GM21367 (cell line): ENCODE measurements around the gene TANGO2.

Experiments used
- ATAC-seq: cut with Tn5 transposase; IDR thresholded peaks from one replicate; pipeline ENCODE4 v1.9.1; 2021; ENCODE audit not compliant: unreplicated experiment

TANGO2 gene

GRCh38 chr22:20096574-20097420 is 75.9 kb downstream of the TANGO2 start:
- ATAC-seq: no peak

DNA sequence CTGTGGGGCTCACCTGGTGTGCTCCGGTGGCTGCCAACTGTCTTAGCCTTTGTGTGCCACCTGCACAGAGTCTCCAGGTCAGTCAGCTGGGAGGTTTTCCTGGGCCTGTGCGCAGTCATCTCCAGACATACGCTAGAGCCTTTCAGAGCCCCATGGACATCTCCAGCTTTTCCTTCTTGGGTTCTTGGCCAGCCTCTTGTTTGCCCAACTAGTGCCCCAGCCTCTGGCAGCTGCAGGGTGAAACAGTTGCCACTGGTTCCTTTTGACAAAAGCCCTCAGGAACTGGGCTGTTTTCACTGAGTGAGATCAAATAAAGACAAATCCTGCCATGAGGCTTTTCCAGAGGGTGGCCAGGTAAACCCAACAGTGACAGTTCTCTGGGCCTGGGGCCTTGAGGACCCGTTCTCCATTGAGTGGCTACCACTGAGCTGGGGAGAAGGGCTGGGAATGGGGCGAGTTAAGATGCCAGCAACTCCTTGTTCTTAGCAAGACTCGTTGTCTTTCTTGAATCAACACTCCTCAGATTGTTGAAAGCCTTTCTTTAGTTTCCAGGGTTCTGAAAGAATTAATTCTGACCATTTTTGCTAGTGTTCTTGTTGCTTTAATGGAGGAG is 78.3 kb downstream of the TANGO2 start:
- no peak for ATAC-seq

- no peak for ATAC-seq
These were observed 80.7 kb downstream of the TANGO2 start for GRCh38 chr22:20101638-20102037.

DNA sequence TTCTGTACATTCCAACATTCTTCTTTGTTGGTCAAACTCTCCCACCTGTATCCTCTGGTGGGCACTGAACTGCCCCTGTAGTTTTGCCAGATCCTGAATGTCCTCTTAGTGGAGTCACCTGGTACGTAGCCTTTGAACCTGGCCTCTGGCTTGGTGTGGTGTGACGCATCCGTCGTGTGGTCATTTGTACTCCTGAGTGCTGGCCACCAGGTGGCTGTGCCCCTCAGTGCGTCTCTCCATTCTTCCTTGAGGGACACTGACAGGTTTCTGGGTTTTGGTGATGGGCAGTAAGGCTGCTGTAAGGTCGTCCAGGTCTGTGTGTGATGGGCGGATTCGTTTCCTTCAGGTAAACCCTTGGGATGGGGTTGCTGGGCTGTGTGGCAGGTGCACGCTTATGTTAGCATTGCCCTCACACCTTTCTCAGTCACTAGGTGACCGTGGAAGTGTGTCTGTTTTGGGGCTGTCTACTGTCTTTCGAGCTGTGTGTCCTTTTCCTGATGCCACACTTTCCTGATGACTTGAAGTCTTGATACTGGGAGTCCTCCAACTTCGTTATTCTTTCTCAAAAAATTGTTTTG is 81.4 kb downstream of the TANGO2 start:
- ATAC-seq: no peak

DNA sequence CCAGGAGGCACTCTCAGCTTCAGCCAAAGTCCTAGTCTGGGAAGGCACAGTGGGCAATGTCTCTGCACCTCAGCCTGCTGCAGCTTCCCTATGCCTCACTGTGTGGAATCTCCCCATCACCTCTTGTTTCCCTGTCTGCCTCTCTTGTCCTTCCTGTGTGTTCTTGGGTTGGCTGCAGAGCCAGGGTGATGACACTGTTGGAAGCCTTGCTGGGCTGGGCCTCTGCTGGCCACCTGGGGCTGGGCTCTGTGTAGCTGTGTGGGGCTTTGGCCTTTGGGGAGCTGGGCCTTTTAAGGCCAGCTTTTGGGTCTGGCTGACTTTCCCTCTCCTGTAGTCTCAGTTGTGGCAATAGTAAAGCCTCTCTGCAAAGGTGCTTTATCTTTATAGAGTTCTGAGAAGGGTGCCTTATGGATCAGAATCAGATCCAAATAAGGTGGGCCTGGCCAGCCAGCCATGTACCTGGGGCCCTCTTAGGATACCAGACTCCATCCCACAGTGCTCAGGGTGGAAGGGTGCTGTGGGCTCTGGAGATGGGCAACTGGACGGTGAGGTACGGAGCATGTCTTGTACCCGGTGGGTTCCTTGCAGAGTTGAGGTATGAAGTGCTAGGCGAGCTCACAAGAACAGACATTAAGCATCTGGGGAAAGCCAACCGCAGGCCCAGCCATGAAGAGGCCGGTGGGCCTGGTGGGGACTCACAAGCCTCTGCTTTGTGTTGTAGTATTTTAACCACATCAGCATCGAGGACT is 84.7 kb downstream of the TANGO2 start:
- no peak for ATAC-seq

DNA sequence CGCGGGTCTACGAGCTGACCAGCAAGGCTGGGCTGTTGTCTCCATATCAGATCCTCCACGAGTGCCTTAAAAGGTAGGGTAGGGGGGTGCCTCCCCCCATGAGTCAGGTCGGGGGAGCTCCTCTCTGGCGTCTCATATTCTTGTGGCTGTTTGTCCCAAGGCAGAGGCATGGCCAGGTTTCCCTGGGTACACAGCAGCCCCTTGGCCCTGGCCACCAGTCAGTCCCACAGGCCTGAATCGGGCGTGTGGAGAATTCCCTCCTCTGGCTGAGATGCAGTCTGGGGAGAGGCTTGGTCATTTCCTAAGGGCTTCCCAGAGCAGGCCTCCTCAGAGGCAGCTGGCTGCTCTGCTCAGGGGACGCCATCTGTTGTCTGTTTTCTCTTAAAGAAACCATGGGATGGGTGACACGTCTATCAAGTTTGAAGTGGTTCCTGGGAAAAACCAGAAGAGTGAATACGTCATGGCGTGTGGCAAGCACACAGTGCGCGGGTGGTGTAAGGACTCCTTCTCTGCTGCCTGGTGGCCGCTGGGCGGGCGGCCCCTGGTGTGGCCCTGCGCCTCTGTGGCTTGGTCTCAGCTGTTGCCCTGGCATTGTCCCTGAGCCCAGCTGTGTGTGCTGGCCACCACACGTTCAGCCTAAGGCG is 85.4 kb downstream of the TANGO2 start:
- no peak for ATAC-seq

GRCh38 chr22:20106849-20107237 is 85.9 kb downstream of the TANGO2 start:
- ATAC-seq: no peak

GRCh38 chr22:20107471-20107901 is 86.6 kb downstream of the TANGO2 start:
- ATAC-seq: no peak

GRCh38 chr22:20107951-20108756 is 87.2 kb downstream of the TANGO2 start:
- ATAC-seq: no peak

- no peak for ATAC-seq
These were observed 87.9 kb downstream of the TANGO2 start for GRCh38 chr22:20108757-20109230.

- no peak for ATAC-seq
These were observed 88.8 kb downstream of the TANGO2 start for GRCh38 chr22:20109411-20110358.

- no peak for ATAC-seq
These were observed 89.6 kb downstream of the TANGO2 start for GRCh38 chr22:20110359-20110985.

DNA sequence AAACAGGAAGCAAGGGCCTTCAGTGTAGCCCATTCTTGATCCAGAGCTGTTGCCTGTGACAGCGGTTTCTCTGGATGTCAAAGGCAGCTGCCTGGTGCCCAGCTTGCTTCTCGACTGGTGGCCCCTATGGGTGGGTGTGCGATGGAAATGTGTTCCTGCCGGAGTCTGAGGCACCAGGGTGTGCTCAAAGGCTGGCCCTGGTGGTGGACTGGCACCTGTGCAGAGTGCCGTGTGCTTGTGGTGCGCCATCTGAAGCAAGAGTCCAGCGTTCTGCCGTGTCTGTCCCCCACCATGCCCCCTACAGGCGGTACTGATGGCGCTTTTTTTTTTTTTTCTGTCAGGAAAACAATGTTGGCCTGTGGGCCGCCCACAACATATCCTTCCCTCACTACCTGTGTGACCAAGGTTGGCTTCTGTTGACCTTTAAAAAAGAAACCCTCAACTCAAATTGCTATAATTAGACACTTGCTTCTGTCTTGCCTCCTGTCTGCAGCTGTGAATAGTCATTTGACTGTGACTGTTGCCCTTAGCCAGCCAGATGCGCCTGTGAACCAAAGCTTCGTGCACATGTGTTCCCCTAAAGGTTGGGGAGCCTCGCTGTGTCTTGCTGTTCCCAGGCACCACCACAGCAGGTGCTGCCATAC is 90.3 kb downstream of the TANGO2 start:
- no peak for ATAC-seq

GRCh38 chr22:20111689-20112622 is 91.0 kb downstream of the TANGO2 start:
- no peak for ATAC-seq

DNA sequence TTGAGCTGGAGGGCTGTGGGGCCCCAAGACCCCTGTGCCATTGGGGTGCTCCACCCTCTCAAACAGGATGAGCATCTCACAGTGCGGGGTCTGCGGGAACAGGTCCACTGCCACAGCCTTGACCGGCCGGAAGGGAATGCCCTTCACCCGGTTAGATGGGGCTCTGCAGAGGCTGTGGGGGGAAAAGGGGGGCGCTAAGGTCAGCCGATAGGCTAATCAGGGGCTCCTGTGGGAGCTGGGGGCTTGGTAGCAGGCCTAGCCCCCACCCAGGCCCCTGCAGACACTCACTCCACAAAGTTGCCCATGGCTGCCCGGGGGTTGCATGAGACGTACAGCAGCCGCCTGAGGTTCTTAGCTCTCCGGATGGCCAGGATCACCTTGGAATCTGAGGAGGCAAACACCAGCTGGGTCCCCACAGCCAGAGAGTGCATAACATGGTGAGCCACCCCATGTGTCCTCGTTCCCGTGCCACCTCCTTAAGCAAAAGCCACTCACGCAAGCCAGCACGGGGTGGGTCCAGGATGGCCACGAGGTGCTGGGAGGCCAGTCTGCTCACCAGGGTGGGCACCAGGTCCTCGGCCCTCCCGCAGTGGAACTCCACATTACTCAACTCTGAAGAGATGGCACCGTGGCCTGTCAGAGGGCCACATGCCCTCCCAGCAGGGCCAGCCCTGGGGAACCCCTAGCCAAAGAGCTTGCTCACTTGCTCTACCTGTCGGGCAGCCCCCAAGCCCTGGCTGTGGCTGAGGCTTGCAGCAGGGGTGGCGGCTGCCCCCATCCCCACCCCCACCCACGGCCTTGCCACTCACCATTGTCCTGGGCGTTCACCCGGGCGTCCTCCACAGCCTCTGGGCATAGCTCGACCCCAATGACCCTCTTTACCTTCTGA is 92.0 kb downstream of the TANGO2 start:
- no peak for ATAC-seq
